ENCODE measurements around the gene TPP2.

The TPP2 gene

GRCh38 chr13:102667023-102667422 lies 70.2 kb downstream of the TPP2 start:
- DNase-seq (ENCODE audit: low read depth) = no peak
- no peak for TF ChIP-seq CTCF (conservative IDR thresholded peaks at IDR 0.05; ENCODE audit: low read depth, low read length)
- H3K4me3 ChIP-seq (ENCODE audit: low read depth, low read length) = no peak overlapping the region

- no peak for DNase-seq (ENCODE audit: low read depth)
- no peak for TF ChIP-seq CTCF (conservative IDR thresholded peaks at IDR 0.05; ENCODE audit: low read depth, low read length)
- no peak overlapping the region for H3K4me3 ChIP-seq (ENCODE audit: low read depth, low read length)
Observed at GRCh38 chr13:102667911-102668310, 71.1 kb downstream of the TPP2 start.

- H3K4me3 ChIP-seq (ENCODE audit: low read depth, low read length) = no peak overlapping the region
- TF ChIP-seq CTCF (conservative IDR thresholded peaks at IDR 0.05; ENCODE audit: low read depth, low read length) = no peak
- DNase-seq (ENCODE audit: low read depth) = no peak
Observed at GRCh38 chr13:102670130-102670529, 73.3 kb downstream of the TPP2 start.

- DNase-seq (ENCODE audit: low read depth) = no peak
- H3K4me3 ChIP-seq (ENCODE audit: low read depth, low read length) = no peak overlapping the region
- no peak for TF ChIP-seq CTCF (conservative IDR thresholded peaks at IDR 0.05; ENCODE audit: low read depth, low read length)
Observed at GRCh38 chr13:102675115-102675514, 78.3 kb downstream of the TPP2 start.

GRCh38 chr13:102677122-102677521 lies 80.3 kb downstream of the TPP2 start:
- H3K4me3 ChIP-seq (ENCODE audit: low read depth, low read length) = no peak overlapping the region
- DNase-seq (ENCODE audit: low read depth) = no peak
- no peak for TF ChIP-seq CTCF (conservative IDR thresholded peaks at IDR 0.05; ENCODE audit: low read depth, low read length)

GRCh38 chr13:102678339-102679107 lies 81.7 kb downstream of the TPP2 start:
- H3K4me3 ChIP-seq (ENCODE audit: low read depth, low read length) = no peak overlapping the region
- no peak for DNase-seq (ENCODE audit: low read depth)
- no peak for TF ChIP-seq CTCF (conservative IDR thresholded peaks at IDR 0.05; ENCODE audit: low read depth, low read length)

All from choroid plexus epithelial cell (primary cell).